HG02678 (cell line): ENCODE results near the gene MAML3.

Experiments used
- ATAC-seq: cut with Tn5 transposase; IDR thresholded peaks from one replicate; pipeline ENCODE4 v1.9.1; 2021; ENCODE audit warnings: mild to moderate bottlenecking, moderate library complexity; ENCODE audit not compliant: unreplicated experiment

The MAML3 gene

GRCh38 chr4:139674875-139675550, 479.0 kb downstream of the MAML3 start:
- ATAC-seq, result no peak

- no peak for ATAC-seq
Observed at GRCh38 chr4:139672732-139673131, 481.3 kb downstream of the MAML3 start.

DNA sequence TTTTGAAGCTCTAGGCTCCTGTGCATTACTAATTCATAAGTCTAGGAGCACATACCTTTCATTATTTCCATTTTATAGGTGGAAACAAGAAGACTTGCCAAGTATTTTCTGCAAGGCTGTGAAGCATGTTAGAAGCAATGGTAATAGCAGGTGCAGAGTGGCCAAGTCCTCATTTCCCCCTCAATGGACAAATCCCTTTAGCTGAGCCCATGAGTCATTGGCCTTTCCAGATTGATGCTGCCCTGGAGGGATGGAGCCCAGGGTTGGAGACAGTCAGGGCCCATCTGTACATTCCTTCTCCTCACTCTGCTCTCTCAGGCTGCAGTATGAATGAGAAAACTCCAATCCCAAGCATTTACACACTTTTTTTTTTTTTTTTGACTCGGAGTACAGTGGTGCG, 481.8 kb downstream of the MAML3 start:
- ATAC-seq, result no peak

DNA sequence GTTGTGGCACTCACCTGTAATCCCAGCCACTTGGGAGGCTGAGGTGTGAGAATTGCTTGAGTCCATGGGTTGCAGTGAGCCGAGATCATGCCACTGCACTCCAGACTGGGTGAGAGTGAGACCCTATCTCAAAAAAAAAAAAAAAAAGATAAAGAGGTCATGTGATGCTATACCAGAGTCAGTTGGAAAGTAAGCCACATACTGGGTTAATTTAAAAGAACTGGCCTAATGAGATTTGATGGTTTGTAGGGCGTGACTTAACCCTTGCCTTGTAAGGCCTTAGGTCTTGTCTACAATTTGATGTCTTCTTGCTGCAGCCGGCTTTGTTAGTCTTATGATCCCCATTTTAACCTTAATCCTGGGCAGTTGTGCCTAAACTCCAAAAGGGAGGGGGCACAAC, 483.2 kb downstream of the MAML3 start:
- no peak for ATAC-seq

GRCh38 chr4:139669890-139670289, 484.1 kb downstream of the MAML3 start:
- no peak for ATAC-seq

- no peak for ATAC-seq
Observed at GRCh38 chr4:139669335-139669734, 484.6 kb downstream of the MAML3 start.

- no peak for ATAC-seq
Observed at GRCh38 chr4:139668658-139669201, 485.3 kb downstream of the MAML3 start.

GRCh38 chr4:139668036-139668435, 485.9 kb downstream of the MAML3 start:
- no peak for ATAC-seq
